Measurements from ENCODE around the gene AUP1. TPM values are rescaled to one million over a fixed set of nuclear protein-coding genes. Genes with fewer than 3 reads are reported as not detected.

Gene AUP1
- total RNA-seq, 1 donor from 2014 or later: 119 TPM

GRCh38 chr2:74481961-74482800 lies 47.3 kb downstream of the AUP1 start:
- Histone ChIP-seq H3K27me3 (no peaks in the 10 kb centered on the region), H3K4me3 (peak overlapping the region; percentile 95), H3K36me3 (peaks cover 29% of the 10 kb centered on the region), H3K4me1 (peaks cover 29% of the 10 kb centered on the region), H3K9me3 (no peaks in the 10 kb centered on the region), H3K27ac (peak overlapping the region; percentile 91)
- ATAC-seq (peak; percentile 72), DNase-seq (no peak)
- TF ChIP-seq, protein P1, sequence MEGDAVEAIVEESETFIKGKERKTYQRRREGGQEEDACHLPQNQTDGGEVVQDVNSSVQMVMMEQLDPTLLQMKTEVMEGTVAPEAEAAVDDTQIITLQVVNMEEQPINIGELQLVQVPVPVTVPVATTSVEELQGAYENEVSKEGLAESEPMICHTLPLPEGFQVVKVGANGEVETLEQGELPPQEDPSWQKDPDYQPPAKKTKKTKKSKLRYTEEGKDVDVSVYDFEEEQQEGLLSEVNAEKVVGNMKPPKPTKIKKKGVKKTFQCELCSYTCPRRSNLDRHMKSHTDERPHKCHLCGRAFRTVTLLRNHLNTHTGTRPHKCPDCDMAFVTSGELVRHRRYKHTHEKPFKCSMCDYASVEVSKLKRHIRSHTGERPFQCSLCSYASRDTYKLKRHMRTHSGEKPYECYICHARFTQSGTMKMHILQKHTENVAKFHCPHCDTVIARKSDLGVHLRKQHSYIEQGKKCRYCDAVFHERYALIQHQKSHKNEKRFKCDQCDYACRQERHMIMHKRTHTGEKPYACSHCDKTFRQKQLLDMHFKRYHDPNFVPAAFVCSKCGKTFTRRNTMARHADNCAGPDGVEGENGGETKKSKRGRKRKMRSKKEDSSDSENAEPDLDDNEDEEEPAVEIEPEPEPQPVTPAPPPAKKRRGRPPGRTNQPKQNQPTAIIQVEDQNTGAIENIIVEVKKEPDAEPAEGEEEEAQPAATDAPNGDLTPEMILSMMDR (IDR thresholded peaks at IDR 0.05): no peak
- intact Hi-C loops (cut with DNase I): no loop called here

DNA sequence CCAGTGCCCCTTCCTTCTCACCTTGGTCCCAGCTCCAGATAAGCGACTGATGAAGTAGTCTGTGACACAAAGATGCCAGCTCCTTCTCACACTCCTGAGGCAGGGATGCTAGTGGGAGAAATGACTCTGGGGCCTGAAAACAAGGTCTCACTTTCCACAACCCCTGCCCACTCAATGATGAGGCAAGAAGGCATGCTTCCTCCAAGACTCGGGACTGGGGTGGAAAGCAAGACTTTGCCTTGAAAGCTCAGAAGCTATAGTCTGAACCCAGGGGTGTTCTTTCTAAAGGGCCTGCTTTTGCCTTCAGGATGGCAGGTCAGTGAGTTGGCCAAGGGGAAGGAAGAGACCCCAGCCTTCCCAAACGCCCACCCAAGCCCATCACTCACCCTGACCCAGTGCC lies 48.1 kb downstream of the AUP1 start:
- Histone ChIP-seq H3K4me3 (peak overlapping the region; percentile 95), H3K36me3 (peaks cover 27% of the 10 kb centered on the region)
- intact Hi-C loops (cut with DNase I): no loop called here

More for the DNA sequence above, 48.1 kb downstream of the AUP1 start:
- Histone ChIP-seq H3K27ac (peak overlapping the region; percentile 91), H3K4me1 (peaks cover 36% of the 10 kb centered on the region), H3K9me3 (no peaks in the 10 kb centered on the region), H3K27me3 (no peaks in the 10 kb centered on the region)
- DNase-seq (no peak), ATAC-seq (no peak)
- TF ChIP-seq, protein P1 (IDR thresholded peaks at IDR 0.05): no peak

Other genes starting within 250 kb of the AUP1 start
- gene SLC4A5, start 186.3 kb downstream of the AUP1 start, total RNA-seq: 3.2 TPM
- 140 TPM for gene DCTN1, start 149.4 kb downstream of the AUP1 start, total RNA-seq
- 2.1 TPM for gene C2orf81, start 108.1 kb downstream of the AUP1 start, total RNA-seq
- 8.4 TPM for gene WDR54, start 108.0 kb downstream of the AUP1 start, total RNA-seq
- gene RTKN, start 87.8 kb downstream of the AUP1 start, total RNA-seq: 32.3 TPM
- 30.2 TPM for gene INO80B, start 74.6 kb downstream of the AUP1 start, total RNA-seq
- gene WBP1, start 71.3 kb downstream of the AUP1 start, total RNA-seq: 57.5 TPM
- 51.6 TPM for gene MOGS, start 64.3 kb downstream of the AUP1 start, total RNA-seq
- 73.1 TPM for gene MRPL53, start 57.0 kb downstream of the AUP1 start, total RNA-seq
- gene CCDC142, start 46.7 kb downstream of the AUP1 start, total RNA-seq: 16.1 TPM
- gene TTC31, start 46.6 kb downstream of the AUP1 start, total RNA-seq: 23.4 TPM
- gene LBX2, start 30.1 kb downstream of the AUP1 start, total RNA-seq: 1.8 TPM
- gene PCGF1, start 22.0 kb downstream of the AUP1 start, total RNA-seq: 30.1 TPM
- gene TLX2, start 15.3 kb downstream of the AUP1 start, total RNA-seq: not detected
- not detected for gene DQX1, start 3.5 kb downstream of the AUP1 start, total RNA-seq
- gene HTRA2, start 227 bp upstream of the AUP1 start, total RNA-seq: 31.4 TPM
- gene LOXL3, start 24.2 kb upstream of the AUP1 start, total RNA-seq: 8.1 TPM
- 35.7 TPM for gene DOK1, start 25.0 kb upstream of the AUP1 start, total RNA-seq
- 1.4 TPM for gene M1AP, start 118.6 kb upstream of the AUP1 start, total RNA-seq
- 9.0 TPM for gene SEMA4F, start 124.5 kb upstream of the AUP1 start, total RNA-seq

Data from upper lobe of right lung (tissue), 1 donor.